NCI-H1048 (cell line): Measurements from ENCODE around the gene PDLIM1.

Experiments
- DNase-seq: peaks from one replicate; lab custom pipeline; 2025; lab: John Stamatoyannopoulos, UW

The PDLIM1 gene

GRCh38 chr10:95288303-95288702 lies 2.5 kb downstream of the PDLIM1 start:
- no peak for DNase-seq

- no peak for DNase-seq
Measured at GRCh38 chr10:95287281-95287680, 3.5 kb downstream of the PDLIM1 start.

- no peak for DNase-seq
Measured at GRCh38 chr10:95286707-95287106, 4.1 kb downstream of the PDLIM1 start.

GRCh38 chr10:95285556-95285955 lies 5.2 kb downstream of the PDLIM1 start:
- DNase-seq: no peak

GRCh38 chr10:95284807-95285206 lies 6.0 kb downstream of the PDLIM1 start:
- DNase-seq: no peak

- DNase-seq: no peak
Measured at GRCh38 chr10:95282107-95282506, 8.7 kb downstream of the PDLIM1 start.

GRCh38 chr10:95281206-95281605 lies 9.6 kb downstream of the PDLIM1 start:
- no peak for DNase-seq

GRCh38 chr10:95280637-95281036 lies 10.2 kb downstream of the PDLIM1 start:
- no peak for DNase-seq

GRCh38 chr10:95279042-95279820 lies 11.6 kb downstream of the PDLIM1 start:
- DNase-seq: no peak

- DNase-seq: no peak
Measured at GRCh38 chr10:95278061-95278988, 12.5 kb downstream of the PDLIM1 start.

- DNase-seq: no peak
Measured at GRCh38 chr10:95277614-95278013, 13.2 kb downstream of the PDLIM1 start.

- DNase-seq: no peak
Measured at GRCh38 chr10:95277201-95277570, 13.6 kb downstream of the PDLIM1 start.

GRCh38 chr10:95276367-95277200 lies 14.2 kb downstream of the PDLIM1 start:
- DNase-seq: no peak

GRCh38 chr10:95275726-95276366 lies 15.0 kb downstream of the PDLIM1 start:
- DNase-seq: no peak

GRCh38 chr10:95273393-95274312 lies 17.1 kb downstream of the PDLIM1 start:
- no peak for DNase-seq

- DNase-seq: no peak
Measured at GRCh38 chr10:95268438-95268837, 22.4 kb downstream of the PDLIM1 start.

- no peak for DNase-seq
Measured at GRCh38 chr10:95267251-95267650, 23.6 kb downstream of the PDLIM1 start.

- DNase-seq: no peak
Measured at GRCh38 chr10:95266674-95267095, 24.1 kb downstream of the PDLIM1 start.

- DNase-seq: no peak
Measured at GRCh38 chr10:95265572-95265971, 25.2 kb downstream of the PDLIM1 start.

GRCh38 chr10:95264227-95265051 lies 26.4 kb downstream of the PDLIM1 start:
- no peak for DNase-seq
